GM18951 (cell line): ENCODE measurements around the gene TRIM33.
"Not testable (repeated sequence)": the region's sequence is repeated elsewhere in the genome, so short reads cannot be mapped to it uniquely, and the experiment has no call there.

Source experiments
- POLR2A ChIP-seq: IDR thresholded peaks from 4 replicates; pipeline ENCODE4 v1.6.1; 2011; ENCODE audit warnings: mild to moderate bottlenecking; ENCODE audit not compliant: insufficient read length, insufficient read depth; ENCODE audit errors: extremely low read depth
- in situ Hi-C: fragments of 300-500 bp; cut with MboI; formaldehyde crosslinking; loops from one replicate; pipeline ENCODE4 v1.12.0; 2022; ENCODE audit warnings: low sequenced_read_pairs, mixed read lengths, inconsistent platforms; ENCODE audit not compliant: unreplicated experiment

TRIM33 gene

GRCh38 chr1:114503916-114504422, 7.0 kb downstream of the TRIM33 start:
- TF ChIP-seq POLR2A = no peak
- in situ Hi-C loops = no loop called here

DNA sequence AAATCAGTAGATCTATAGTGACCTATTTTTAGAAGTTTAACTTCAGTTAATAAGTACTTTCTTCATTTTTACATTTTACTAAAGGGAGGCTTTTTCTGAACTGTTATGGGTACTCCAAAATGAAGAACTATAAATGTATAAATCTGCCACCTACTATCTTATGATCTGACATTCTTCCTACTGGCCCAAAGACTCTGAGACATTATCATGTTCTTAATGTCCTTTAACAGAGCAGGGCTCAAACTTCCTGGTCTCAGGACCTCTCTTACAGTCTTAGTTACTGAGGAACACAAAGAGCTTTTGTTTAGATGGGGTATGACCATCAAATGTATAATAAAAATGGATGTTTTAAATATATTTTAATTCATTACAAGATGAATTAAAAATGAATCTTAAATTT, 8.9 kb downstream of the TRIM33 start:
- no peak for TF ChIP-seq POLR2A
- in situ Hi-C loops = no loop called here

- in situ Hi-C loops = no loop called here
- no peak for TF ChIP-seq POLR2A
Observed at GRCh38 chr1:114499478-114499877, 11.5 kb downstream of the TRIM33 start.

GRCh38 chr1:114496089-114496488, 14.9 kb downstream of the TRIM33 start:
- no peak for TF ChIP-seq POLR2A
- in situ Hi-C loops = no loop called here

- TF ChIP-seq POLR2A = no peak
- in situ Hi-C loops = no loop called here
Observed at GRCh38 chr1:114495486-114495885, 15.5 kb downstream of the TRIM33 start.

DNA sequence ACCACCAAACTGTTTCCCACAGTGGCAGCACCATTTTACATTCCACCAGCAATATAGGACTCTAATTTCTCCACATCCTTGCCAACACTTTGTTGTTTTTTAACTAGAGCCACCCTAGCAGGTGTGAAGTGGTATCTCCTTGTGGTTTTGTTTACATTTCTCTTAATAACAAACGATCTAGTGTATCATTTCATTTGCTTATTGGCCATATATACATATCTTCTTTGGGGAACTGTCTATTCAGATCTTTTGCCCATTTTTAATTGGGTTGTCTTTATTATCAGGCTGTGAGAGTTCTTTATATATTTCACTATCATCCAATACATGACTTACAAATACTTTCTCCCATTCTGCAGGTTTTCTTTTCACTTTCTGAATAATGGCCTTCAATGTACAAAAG, 18.0 kb downstream of the TRIM33 start:
- no peak for TF ChIP-seq POLR2A
- in situ Hi-C loops = no loop called here

- in situ Hi-C loops = no loop called here
- no peak for TF ChIP-seq POLR2A
Observed at GRCh38 chr1:114490274-114490693, 20.7 kb downstream of the TRIM33 start.

GRCh38 chr1:114488739-114489138, 22.3 kb downstream of the TRIM33 start:
- in situ Hi-C loops = no loop called here
- no peak for TF ChIP-seq POLR2A

DNA sequence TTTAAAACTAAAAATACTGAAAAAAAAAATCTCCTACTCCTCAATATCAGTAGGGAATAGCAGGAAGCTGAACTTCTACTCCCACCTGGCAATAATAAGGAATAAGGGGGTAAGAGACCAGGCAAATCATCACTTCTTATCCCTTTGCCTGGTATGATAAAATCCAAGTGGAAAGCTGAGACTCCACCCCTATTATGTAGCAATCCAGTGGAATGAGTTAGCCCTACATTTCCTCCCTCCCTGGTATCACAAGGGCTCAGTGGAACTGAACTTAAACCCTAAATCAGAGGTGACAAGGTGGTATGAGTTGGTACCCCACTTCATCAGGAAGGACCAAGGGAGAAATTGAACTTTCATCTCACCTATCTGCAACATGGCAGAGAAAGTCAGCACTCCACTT, 25.7 kb downstream of the TRIM33 start:
- in situ Hi-C loops = no loop called here

GRCh38 chr1:114482585-114482984, 28.4 kb downstream of the TRIM33 start:
- no peak for TF ChIP-seq POLR2A
- in situ Hi-C loops = no loop called here

More for the DNA sequence above, 25.7 kb downstream of the TRIM33 start:
- no peak for TF ChIP-seq POLR2A

- in situ Hi-C loops = not testable (repeated sequence)
Observed at GRCh38 chr1:114479636-114480035, 31.4 kb downstream of the TRIM33 start.

GRCh38 chr1:114479134-114479533, 31.9 kb downstream of the TRIM33 start:
- in situ Hi-C loops = no loop called here
- TF ChIP-seq POLR2A = no peak

DNA sequence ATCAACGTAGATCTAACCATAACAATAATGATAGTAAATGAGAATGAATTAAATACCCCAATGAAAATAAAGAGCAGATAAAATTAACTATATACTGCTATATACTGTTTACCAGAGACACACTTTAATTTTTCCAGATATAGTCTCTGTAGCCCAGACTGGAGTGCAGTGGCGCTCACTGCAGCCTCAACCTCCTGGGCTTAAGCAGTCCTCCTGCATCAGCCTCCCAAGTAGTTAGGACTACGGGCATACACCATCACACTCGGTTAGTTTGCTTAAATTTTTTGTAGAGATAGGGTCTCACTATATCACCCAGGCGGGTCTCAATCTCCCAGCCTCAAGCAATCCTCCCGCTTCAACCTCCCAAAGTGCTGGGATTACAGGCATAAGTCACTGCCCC, 37.2 kb downstream of the TRIM33 start:
- in situ Hi-C loops = no loop called here
- no peak for TF ChIP-seq POLR2A

DNA sequence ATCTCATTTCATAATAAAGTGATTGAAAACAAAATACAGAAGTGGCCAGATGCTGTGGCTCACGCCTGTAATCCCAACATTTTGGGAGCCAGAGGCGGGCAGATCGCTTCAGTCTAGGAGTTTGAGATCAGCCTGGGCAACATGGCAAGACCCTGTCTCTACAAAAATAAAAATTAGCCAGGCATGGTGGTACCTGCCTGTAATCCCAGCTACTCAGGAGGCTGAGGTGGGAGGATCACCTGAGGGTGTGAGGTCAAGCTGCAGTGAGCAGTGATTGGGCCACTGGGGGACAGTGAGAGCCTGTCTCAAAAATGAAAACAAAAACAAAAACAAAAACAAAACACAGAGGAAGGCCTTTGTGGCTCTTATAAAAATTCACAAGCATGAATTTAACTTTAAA, 38.6 kb downstream of the TRIM33 start:
- in situ Hi-C loops = no loop called here
- TF ChIP-seq POLR2A = no peak

GRCh38 chr1:114470681-114471080, 40.3 kb downstream of the TRIM33 start:
- no peak for TF ChIP-seq POLR2A

GRCh38 chr1:114468710-114469468, 42.1 kb downstream of the TRIM33 start:
- TF ChIP-seq POLR2A = no peak
- in situ Hi-C loops = no loop called here

More at GRCh38 chr1:114470681-114471080, 40.3 kb downstream of the TRIM33 start:
- in situ Hi-C loops = no loop called here
